Adrenal gland (tissue), 5 donors: ENCODE data around the gene HACD3.

Experiments
- POLR2A ChIP-seq, 2 donors: fragments of 450-650 bp; IDR thresholded peaks; one replicate each; pipeline ENCODE4 v1.6.1; 2017; ENCODE audit warnings: antibody characterized with exemption in 2 of 2, mild to moderate bottlenecking in 2 of 2, moderate library complexity in 1 of 2
- TF ChIP-seq, protein P1 (sequence below), 6 experiments: fragments of 450-650 bp in 4 of 6; fragments of 200-600 bp in 2 of 6; sonication (generic) in 1 of 6; IDR thresholded peaks; 1 replicate in 5 of 6; 2 replicates in 1 of 6; pipeline versions ENCODE4 v1.5.1 to v1.8.0; 2016 to 2021; ENCODE audit warnings: antibody characterized with exemption in 6 of 6, mild to moderate bottlenecking in 2 of 6, moderate library complexity in 1 of 6
- donor health status: DM: no; HTN: no; CAD: no.

DNA sequence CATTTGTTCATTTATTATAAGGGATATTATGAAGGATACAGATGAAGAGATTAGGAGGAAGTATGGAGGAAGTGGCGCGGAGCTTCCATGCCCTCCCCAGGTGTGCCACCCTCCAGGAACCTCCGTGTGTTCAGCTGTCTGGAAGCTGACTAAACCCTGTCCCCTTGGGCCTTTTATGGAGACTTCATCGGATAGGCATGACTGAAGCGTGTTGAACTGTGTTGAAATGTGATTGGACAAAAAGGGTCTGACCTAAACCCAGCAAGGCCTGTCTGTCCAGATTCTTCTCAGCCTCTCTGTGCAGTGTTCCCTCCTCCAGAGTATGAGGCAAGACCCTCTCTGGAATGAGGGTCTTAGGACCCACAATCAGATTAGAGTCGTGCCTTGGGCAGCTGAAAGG is 31.7 kb downstream of the HACD3 start:
- TF ChIP-seq, protein P1, sequence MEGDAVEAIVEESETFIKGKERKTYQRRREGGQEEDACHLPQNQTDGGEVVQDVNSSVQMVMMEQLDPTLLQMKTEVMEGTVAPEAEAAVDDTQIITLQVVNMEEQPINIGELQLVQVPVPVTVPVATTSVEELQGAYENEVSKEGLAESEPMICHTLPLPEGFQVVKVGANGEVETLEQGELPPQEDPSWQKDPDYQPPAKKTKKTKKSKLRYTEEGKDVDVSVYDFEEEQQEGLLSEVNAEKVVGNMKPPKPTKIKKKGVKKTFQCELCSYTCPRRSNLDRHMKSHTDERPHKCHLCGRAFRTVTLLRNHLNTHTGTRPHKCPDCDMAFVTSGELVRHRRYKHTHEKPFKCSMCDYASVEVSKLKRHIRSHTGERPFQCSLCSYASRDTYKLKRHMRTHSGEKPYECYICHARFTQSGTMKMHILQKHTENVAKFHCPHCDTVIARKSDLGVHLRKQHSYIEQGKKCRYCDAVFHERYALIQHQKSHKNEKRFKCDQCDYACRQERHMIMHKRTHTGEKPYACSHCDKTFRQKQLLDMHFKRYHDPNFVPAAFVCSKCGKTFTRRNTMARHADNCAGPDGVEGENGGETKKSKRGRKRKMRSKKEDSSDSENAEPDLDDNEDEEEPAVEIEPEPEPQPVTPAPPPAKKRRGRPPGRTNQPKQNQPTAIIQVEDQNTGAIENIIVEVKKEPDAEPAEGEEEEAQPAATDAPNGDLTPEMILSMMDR (IDR thresholded peaks at IDR 0.05), result no peak
- TF ChIP-seq POLR2A (IDR thresholded peaks at IDR 0.05), result no peak
